Peyer's patch (tissue), 4 donors: ENCODE data around the gene DNAJB6.

Source experiments
- CTCF ChIP-seq, 6 experiments: fragments of 450-650 bp in 4 of 6; fragments of 200-600 bp in 2 of 6; sonication (generic) in 1 of 6; IDR thresholded peaks; one replicate each; pipeline ENCODE4 v1.5.1; 2017 to 2019; ENCODE audit warnings: antibody characterized with exemption in 6 of 6, mild to moderate bottlenecking in 3 of 6, moderate library complexity in 1 of 6
- POLR2A ChIP-seq, 2 donors: fragments of 450-650 bp; IDR thresholded peaks; one replicate each; pipeline ENCODE4 v1.5.1; 2017; ENCODE audit warnings: antibody characterized with exemption in 2 of 2, mild to moderate bottlenecking in 2 of 2, moderate library complexity in 2 of 2

- TF ChIP-seq POLR2A (IDR thresholded peaks at IDR 0.05) (no peak), CTCF (IDR thresholded peaks at IDR 0.05) (no peak)
Measured at GRCh38 chr7:157358041-157358752, 21.4 kb downstream of the DNAJB6 start.
